ENCODE results near the gene EMP3. TPM values are rescaled to one million over a fixed set of nuclear protein-coding genes. Genes with fewer than 3 reads are reported as not detected.

Gene EMP3
- total and polyA plus RNA-seq, 9 of the 15 experiments (the other 6 are each of a cell fraction or from before 2014, with no cell fraction given): 123 to 386 (median 296) TPM

DNA sequence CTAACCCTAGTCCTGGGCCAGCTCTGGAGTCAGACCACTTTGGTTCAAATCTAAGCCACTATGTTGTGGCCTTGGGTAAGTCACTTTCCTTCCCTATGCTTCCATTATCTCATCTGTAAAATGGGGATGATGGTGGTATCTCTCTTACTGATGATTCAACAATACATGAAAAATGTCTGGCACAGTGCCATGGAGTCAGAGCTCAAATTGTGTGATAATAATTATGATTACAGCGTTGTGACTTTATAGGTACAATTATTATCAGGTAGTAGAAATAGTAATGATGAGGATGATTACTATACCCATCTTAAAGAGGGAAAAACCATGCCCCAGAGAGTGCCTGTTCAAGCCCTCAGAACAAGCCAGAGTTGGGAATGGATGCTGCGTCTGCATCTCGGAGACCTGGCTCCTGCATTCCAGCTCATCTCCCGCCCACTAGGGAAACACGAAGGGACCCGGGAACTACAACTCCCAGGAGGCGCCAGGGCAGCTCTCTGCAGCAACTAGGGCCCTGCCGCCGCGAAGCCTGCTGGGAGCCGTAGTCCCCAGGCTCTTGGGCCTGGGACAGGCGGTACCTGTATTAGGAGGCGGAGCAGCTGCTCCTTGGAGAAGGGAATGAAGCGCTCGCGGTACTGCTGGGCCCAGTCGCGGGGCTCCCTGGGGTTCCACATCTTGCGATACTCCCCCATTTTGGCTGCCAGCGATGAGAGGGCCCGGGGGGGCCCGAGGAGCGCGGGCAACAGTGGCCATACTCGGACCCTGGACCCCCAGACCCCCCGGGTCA is 37.6 kb downstream of the EMP3 start (continued):
- TF ChIP-seq ZBTB33 (CRISPR knock-in tag; IDR thresholded peaks at IDR 0.05) (peak; percentile 46), HNRNPLL (IDR thresholded peaks at IDR 0.05; ENCODE audit: low read depth, low read length, poor library complexity, severe bottlenecking) (no peak), CEBPZ (IDR thresholded peaks at IDR 0.05; ENCODE audit: borderline replicate concordance, low read depth, low read length) (no peak), TOE1 (IDR thresholded peaks at IDR 0.05; ENCODE audit: borderline replicate concordance) (no peak), TOE1 (CRISPR knock-in tag; IDR thresholded peaks at IDR 0.05; ENCODE audit: borderline replicate concordance, low read depth) (peak; percentile 44; the same call in 1 of the 2 replicates), ZNF551 (CRISPR knock-in tag; IDR thresholded peaks at IDR 0.05) (no peak), RFX1 (IDR thresholded peaks at IDR 0.05) (no peak), ZKSCAN3 (CRISPR knock-in tag; IDR thresholded peaks at IDR 0.05) (no peak), C11orf30 (IDR thresholded peaks at IDR 0.05; ENCODE audit: low read depth) (no peak), TBL1XR1 (IDR thresholded peaks at IDR 0.05; ENCODE audit: low read length in 2 of 2) (no peak), AFF1 (IDR thresholded peaks at IDR 0.05; ENCODE audit: low read depth in 1 of 2, partially characterized antibody in 2 of 2) (peak; percentile 50 to 100), NFRKB (IDR thresholded peaks at IDR 0.05; ENCODE audit: low read depth) (no peak), CHD2 (IDR thresholded peaks at IDR 0.05; ENCODE audit: low read depth, low read length) (peak; percentile 81), ASH1L (IDR thresholded peaks at IDR 0.05; ENCODE audit: borderline replicate concordance, low read depth, partially characterized antibody) (no peak), NCOA1 (IDR thresholded peaks at IDR 0.05; ENCODE audit: low read depth) (no peak)

Data from K562 (cell line).